CD4-positive, alpha-beta T cell treated with Interleukin-4 for 4 hours (primary cell): ENCODE results near the gene POLG2.
A peak's percentile ranks its signal among the peaks of the same experiment; 100 is the strongest.
"Not testable (repeated sequence)": the region's sequence is repeated elsewhere in the genome, so short reads cannot be mapped to it uniquely, and the experiment has no call there.

Experiments used
- DNase-seq: peaks from one replicate; pipeline ENCODE4 v3.0.0-alpha.2; 2020

The POLG2 gene

DNA sequence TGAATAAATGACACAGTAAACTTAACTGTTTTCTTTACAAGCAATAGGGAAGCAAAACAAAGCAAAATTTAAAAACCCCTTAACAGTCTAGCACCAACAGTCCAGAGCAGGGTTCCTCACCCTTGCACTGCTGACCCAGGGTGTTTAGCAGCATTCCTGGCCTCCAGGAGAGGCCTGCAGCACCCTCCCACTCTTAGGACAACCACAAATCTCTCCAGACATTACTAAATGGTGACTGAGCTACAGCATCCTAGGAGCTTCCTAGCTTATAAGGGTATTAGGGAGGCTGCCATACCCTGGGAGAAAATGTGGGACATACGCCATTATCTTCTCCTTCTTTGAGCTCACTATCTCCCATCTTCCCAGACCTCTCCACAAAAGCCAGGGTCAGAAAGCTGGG, 15.9 kb downstream of the POLG2 start:
- no peak for DNase-seq

DNA sequence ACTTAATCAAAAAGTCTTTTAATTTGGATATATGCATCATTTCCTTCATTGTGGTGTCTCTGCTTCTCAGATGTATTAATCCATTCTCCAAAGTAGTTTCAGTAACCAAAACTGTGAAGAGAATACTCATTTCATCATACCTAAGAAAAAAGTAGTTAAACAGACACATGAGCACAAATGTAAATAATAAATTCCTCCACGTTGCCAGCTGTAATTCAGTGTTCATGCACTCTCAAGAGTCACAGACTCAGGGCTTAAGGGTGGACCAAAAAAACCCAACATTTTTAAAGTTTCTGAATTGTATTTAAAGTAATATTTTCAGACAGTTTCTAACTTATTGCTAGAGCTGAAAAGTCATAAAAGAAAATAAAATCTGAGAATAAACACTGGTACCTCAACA, 19.0 kb downstream of the POLG2 start:
- DNase-seq = no peak

DNA sequence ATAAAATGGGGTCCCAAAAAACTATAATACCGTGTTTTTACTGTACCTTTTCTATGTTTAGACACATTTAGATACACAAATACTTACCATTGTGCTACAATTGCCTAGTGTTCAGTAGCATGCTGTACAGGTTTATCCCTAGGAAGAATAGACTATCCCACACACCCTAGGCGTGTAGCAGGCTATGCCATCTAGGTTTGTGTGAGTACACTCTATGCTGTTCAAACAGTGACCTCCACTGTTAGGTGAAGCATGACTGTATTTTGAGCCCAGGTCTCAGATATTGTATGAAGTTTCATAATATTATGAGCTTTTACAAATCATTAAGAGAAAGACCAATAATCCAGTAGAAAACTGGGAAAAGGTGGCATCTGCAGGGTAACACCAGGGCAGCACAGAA, 24.3 kb downstream of the POLG2 start:
- no peak for DNase-seq

DNA sequence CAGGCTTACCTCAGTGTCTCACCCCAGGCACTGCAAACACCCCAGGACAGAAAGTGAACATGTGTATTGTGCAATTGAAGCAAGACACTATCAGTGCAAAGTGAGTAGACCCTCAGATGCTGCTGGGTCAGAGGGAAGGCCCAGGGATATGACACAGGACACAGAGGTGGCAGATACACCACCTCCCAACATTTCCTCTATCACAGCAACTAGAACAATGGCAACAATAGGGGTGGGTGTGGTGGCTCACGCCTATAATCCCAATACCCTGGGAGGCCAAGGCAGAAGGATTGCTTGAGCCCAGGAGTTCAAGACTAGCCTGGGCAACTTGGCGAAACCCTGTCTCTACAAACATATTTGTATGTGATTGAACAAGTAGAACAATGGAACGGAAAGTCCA, 25.4 kb downstream of the POLG2 start:
- DNase-seq = no peak

DNA sequence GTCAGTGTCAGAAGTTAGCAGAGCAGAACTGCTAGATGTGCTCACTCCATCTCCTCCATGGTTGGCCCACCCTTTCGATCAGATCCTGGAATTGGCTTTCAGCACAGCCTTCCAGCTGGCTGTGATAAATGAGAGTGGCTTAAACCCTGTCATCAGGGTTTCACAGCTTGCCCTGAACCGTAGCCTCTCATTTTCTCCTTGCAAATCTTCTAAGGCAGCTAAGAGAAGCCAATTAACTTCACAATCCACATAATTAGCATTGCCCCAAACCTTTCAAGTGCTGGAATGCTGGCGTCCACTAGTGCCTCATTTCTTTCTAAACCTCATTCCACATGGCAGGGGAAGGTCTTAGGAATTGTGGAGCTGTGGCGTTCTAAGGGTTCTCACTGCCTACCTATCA, 26.2 kb downstream of the POLG2 start:
- no peak for DNase-seq

DNA sequence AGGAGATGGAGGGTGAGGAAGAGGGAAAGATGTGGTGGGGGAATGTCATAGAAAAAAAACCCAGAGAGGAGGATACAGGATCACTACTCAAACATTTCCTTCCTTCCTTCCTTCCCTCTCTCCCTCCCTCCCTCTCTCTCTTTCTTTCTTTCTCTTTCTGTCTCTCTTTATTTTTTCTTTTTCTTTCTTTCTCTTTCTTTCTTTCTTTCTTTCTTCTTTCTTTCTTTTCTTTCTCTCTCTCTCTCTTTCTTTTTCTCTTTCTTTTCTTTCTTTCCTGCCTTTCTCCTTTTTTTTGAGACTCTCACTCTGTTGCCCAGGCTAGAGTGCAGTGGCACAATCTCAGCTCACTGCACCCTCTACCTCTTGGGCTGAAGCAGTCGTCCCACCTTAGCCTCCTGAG, 30.0 kb downstream of the POLG2 start:
- DNase-seq = not testable (repeated sequence)

DNA sequence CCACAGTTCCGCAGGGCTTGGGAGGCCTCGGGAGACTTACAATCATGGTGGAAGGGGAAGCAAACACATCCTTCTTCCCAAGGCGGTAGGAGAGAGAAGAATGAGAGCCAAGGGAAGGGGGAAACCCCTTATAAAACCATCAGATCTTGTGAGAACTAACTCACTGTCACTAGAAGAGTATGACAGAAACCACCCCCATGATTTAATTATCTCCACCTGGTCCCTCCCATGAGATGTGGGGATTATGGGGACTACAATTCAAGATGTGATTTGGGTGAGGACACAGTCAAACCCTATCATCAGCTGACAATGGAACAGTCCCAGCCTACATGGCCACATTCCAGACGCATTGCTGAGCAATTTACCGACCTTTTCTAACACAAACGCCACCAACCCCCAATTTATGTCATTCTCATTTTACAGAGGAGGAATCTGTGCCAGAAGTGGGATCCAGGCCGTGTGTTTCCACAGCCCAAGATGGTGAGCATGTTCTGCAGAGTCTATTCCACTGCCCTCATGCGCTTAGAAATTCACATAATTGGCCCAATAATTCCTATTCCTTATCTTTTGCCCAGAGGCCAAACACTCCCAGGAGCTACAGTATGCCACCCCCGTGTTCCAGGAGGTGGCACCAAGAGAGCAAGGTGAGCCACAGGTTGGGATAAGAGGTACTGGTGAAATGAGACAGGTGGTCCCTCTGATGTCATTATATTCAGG, 30.7 kb downstream of the POLG2 start:
- DNase-seq = no peak

DNA sequence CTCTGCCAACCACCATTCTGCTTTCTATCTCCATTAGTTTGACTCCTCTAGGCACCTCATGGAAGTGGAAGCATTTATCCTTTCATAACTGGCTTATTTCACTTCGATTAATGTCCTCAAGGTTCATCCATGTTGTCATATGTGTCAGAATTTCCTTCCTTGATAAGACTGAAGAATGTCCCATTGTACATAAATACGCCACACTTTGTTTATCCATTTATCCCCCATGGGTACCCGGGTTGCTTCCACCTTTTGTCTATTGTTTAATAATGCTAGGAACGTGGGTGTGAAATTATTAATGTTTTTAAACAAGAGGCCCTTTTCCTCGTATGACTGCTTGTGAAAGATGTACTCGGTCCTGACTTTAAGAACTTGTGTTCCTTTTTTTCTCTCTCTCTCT, 35.1 kb downstream of the POLG2 start:
- no peak for DNase-seq

DNA sequence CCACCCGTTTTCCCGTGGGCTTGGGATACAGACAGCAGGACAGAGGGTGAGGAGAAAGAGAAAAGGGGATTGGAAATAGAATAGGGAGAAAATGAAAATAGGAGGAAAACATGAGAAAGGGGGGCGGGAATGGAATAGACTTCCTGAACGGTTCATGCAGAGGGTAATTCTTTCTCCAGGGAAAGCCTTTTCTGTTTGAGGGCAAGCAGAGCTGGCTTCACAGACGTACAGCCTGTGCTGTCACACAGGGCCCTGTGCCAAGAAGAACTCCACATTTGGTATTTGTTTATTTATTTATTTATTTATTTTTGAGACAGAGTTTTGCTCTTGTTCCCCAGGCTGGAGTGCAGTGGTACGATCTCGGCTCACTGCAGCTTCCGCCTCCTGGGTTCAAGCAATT, 35.9 kb downstream of the POLG2 start:
- no peak for DNase-seq

DNA sequence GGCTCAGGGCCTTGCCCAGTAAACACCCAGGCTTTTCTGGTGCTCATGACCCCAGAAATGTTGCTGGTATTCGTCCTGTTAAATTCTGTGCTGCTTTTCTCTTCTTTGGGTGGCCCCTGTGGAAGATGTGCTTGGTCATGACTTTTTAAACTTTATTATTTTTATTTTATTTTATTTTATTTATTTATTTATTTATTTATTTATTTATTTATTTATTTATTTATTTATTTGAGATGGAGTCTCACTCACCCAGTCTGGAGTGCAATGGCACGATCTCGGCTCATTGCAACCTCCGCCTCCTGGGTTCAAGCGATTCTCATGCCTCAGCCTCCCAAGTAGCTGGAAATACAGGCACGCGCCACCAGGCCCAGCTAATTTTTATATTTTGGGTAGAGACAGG, 37.0 kb downstream of the POLG2 start:
- not testable (repeated sequence) for DNase-seq

DNA sequence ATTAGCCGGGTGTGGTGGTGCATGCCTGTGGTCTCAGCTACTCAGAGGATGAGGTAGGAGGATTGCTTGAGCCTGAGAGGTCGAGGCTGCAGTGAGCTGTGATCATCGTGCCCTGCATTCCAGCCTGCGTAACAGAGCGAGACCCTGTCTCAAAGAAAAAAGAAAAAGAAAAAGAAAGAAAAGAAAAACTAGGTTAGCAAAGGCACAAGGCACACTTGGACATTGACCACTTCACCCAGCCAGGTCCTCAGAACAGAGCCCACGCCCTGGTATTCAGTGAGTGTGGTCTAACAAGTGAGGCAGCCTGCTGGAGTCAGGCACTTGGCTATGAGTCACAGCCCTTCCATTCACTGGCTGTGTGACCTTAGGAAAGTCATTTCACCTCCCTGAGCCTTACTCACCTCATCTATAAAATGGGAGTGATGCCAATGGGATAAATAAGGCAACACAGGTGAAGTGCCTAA, 37.5 kb downstream of the POLG2 start:
- DNase-seq = no peak

DNA sequence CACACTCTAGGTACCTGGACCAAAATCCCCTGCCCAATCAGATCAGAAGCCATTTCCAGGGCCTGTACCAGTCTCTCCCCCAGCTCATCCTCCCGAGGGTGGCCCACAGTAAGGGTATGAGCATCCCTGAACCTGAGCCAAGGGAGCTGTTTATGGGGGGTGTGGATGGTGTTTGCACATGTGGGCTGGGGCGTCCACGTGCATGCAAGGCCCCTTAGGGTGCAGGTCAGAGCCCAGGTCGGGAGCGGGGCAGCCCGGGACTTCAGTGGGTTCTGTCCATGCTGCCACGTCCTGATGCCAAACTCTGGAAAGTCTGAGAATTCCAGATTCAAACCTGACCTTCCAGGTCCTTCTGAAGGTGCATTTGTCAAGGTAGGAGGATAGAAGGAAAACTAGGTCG, 38.1 kb downstream of the POLG2 start:
- no peak for DNase-seq

DNA sequence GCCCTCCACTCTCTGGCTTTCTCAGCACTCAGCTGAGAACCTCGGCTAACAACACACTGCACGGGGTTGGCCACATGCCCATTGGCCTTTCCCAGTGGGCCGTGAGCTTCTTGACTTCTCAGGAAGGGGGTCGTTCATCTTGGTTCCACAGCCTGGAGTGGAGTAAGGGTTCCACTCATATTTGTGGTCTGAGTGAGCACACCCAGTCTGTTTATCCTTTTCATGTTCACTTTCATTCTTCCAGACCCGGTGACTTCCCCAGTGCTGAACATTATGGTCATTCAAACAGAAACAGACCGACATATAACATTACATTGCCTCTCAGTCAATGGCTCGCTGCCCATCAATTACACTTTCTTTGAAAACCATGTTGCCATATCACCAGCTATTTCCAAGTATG, 39.7 kb downstream of the POLG2 start:
- DNase-seq = no peak

DNA sequence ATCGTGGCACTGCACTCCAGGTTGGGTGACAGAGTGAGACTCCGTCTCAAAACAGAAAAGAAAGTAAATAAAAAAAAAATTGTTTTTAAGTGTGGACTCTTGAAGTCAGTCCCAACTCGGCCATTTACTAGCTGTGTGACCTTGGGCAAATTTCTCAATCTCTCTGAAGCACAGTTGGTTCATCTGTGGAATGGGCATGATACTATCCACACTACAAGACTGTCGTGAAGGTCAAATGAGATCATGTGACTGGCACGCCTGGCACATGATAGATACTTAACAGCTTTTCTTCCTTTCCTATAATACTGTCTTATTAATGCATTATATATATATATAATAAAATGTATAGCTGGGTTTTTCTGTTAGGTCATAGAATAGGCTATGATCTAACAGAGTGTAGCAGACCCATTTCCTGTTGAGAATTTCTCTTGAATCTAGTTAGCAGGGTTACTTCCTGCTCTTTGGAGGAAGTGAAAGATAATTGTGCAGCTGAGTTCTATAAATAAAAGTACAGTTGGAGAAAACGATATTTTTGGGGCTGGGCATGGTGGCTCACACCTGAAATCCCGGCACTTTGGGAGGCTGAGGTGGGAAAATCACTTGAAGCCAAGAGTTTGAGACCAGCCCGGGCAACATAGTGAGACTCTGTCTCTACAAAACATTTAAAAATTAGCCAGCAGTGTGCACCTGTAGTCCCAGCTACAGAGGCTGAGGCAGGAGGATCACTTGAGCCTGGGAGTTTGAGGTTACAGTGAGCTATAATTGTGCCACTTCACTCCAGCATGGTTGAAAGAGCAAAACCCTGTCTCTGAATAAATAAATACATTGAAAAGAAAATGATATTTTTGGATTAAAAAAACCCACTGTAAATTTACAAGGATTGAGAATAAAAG, 40.6 kb downstream of the POLG2 start:
- DNase-seq = peak; percentile 45

DNA sequence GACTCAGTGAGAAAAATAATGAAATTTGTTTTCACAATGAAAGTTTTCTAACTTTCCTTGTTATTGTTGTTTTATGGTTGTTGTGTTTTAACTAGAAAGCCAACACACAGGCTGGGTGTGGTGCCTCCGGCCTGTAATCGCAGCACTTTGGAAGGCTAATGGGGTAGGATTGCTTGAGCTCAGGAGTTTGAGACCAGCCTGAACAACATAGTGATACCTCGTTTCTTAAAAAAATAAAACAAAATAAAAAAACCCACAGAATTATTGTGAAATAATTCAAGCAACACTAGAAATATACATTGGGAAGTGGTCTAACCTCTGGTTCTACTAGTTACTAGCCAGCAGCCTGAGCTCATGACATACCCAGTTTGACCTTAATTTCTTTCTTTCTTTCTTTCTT, 47.3 kb downstream of the POLG2 start:
- no peak for DNase-seq

DNA sequence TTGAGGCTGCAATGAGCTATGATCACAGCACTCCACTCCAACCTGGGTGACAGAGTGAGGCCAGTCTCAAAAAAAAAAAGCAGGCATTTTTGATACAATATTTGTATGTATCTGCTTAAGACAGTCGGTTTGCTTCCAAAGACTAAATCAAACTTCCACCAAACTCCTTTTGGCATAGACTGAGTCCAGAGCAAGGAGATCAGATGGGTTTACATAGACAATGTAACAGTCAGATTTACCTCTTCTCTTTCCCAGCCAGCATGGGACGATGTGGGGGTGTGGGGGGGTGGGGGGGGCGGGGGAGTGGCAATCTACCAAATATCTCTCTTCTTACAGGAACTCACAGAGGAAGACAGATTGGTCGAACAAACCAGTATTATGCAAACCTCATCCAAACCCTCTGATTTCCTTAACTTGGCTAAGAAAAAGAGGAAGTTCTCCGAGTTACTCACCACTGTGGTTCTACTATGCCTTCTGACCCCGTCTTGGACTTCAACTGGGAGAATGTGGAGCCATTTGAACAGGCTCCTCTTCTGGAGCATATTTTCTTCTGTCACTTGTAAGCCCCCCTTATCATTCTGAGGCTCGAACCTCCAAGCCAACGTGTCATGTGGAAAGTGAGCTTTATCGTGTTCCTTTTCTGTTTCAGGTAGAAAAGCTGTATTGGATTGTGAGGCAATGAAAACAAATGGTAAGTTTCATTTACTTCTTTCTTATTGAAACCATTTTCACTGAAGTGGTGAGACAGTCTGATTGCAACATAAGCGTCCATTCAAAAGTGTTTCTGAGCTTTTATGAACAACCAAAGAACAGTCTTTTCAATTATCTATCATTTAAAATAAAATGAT, 48.0 kb downstream of the POLG2 start, which contains the start of gene MILR1:
Gene MILR1 (plus strand): TSS at position 451 of the 848 bp plus-strand sequence. CDS start 54 bp downstream, at position 505.
- DNase-seq = peak; percentile 29

DNA sequence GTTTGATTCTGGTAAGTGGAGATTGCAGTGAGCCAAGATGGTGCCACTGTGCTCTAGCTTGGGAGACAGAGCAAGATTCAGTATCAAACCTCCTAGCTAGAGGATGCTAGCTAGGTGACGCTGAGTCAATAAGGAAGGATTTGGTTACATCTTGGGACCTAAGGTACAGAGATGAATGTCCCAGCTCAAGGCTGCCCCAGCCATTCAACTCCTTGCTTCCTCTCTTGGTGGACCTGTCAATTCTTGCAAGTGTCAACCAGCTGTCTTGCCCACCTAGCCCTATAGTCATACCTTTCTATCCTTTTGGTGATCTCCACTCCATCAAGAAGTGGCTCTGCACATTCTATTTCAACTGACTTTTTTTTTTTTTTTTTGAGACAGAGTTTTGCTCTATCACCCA, 49.3 kb downstream of the POLG2 start:
- DNase-seq = no peak

DNA sequence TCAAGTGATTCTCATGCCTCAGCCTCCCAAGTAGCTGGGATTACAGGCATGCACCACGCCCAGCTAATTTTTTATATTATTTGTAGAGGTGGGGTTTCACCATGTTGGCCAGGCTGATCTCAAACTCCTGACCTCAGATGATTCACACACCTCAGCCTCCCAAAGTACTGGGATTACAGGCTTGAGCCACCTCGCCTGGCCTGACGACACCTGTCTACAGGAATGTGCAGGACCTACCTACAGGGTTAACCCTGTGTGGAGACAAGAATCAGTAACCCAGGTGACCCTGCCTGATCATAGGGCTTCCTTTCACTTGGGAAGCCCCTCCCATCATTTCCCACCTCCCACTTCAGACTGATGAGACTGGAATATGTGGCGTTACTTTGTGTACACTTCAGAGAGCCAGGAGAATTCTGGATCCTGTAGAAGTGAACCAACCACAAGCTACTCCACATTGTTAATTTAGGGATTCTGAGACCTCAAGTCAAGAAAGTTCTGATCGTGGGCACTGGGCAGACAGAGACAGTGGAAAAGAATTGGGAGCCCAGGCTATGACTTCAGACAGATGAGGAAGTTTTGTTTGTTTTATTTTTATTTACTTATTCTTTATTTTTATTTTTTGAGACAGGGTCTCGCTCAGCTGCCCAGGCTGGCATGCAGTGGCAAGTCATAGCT, 53.6 kb downstream of the POLG2 start:
- no peak for DNase-seq

DNA sequence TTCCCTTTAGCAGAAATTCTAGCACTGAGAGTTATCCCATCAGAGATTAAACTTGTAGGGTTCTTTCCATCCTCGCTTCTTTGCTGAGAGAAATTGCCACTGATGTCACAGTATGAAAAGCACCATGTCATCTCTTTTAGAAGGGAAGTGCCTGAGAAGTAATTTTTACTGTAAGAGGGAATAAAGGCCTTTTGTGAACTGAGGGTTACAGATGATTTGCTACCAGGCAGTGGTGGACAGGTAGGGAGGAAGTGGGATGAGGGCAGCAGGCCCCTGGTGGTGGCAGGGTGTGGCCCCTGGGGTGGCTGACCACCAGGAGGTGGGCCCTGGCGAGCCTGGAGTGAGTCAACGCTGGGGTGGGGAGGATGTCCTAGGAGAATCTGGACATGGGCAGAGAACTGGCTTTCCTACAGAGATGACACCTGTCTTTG, 54.3 kb downstream of the POLG2 start:
- no peak for DNase-seq

DNA sequence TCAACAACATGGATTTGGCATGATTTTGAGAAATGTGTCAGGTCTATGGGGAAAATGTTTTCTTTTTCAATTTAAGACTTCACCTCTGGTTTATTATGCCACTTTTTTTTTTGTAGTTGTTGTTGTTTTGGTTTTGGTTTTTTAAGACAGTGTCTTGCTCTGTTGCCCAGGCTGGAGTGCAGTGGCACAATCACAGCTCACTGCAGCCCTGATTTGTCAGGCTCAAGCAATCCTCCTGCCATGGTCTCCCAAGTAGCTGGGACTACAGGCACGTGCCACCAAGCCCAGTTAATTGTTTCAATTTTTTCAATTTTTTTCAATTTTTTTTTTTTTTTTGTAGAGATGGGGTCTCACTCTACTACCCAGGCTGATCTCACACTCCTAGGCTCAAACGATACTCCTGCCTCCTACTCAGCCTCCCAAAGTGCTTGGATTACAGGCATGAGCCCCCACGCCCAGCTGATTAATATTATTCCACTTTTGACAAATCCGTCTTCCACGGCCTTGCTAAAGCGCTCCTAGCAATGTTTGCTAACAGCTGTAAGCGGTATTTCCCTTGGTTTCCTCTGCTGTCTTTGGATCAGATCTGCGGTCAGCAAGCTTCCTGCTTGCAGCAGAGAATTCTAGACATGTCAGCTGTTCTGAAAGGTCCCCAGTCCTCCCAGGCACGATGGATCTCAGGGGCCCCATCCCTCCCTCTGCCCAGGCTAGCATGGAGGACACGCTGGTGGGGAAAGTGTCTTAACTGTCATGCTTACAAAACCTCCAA, 54.9 kb downstream of the POLG2 start:
- peak; percentile 46 for DNase-seq

DNA sequence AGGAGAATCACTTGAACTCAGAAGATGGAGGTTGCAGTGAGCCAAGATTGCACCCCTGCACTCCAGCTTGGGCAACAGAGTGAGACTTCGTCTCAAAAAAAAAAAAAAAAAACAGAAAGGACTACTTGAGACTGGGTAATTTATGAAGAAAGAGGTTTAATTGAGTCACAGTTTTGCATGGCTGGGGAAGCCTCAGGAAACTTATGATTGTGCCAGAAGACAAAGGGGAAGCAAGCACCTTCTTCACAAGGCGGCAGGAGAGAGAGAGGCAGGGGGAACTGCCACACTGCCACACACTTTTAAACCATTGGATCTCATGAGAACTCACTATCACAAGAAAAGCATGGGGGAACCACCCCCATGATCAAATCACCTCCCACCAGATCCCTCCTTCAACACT, 56.9 kb downstream of the POLG2 start:
- DNase-seq = no peak

DNA sequence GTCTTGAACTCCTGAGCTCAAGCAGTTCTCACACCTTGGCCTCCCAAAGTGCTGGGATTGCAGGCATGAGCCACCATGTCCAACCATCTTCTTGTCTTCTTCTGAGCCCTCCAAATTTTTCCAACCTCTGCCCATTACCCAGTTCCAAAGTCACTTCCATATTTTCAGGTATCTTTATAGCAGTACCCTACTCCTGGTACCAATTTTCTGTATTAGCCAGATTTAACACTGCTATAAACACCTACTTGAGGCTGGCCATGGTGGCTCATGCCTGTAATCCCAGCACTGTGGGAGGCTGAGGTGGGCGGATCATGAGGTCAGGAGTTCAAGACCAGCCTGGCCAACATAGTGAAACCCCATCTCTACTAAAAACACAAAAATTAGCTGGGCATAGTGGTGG, 57.3 kb downstream of the POLG2 start:
- not testable (repeated sequence) for DNase-seq
